ENCODE data around the gene HBG1.

HBG1 gene

GRCh38 chr11:5246772-5247471 is 2.7 kb downstream of the HBG1 start:
- no peak for DNase-seq (ENCODE audit: low spot score)

- DNase-seq (ENCODE audit: low spot score), result no peak
Observed at GRCh38 chr11:5245155-5245554, 4.5 kb downstream of the HBG1 start.

- DNase-seq (ENCODE audit: low spot score), result no peak
Observed at GRCh38 chr11:5243816-5244180, 5.9 kb downstream of the HBG1 start.

- DNase-seq (ENCODE audit: low spot score), result no peak
Observed at GRCh38 chr11:5242933-5243815, 6.5 kb downstream of the HBG1 start.

DNA sequence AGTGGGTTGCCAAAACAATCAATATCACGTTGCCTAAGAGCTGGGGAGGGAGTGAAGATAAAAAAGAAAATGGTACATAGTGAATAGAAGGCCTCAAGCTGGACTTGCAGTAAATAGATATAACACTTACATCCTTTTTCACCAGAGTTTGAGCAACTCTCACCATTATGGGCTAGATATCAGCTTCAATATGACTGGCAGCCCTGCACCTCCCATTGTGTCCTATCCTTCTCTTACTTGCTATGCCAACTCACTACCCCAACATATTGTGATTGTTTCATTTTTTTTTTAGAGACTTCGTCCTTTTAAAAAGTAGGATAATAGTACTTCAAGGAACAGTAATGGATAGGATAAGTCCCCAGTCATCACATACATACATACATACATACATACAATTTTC is 7.4 kb downstream of the HBG1 start:
- no peak for DNase-seq (ENCODE audit: low spot score)

DNA sequence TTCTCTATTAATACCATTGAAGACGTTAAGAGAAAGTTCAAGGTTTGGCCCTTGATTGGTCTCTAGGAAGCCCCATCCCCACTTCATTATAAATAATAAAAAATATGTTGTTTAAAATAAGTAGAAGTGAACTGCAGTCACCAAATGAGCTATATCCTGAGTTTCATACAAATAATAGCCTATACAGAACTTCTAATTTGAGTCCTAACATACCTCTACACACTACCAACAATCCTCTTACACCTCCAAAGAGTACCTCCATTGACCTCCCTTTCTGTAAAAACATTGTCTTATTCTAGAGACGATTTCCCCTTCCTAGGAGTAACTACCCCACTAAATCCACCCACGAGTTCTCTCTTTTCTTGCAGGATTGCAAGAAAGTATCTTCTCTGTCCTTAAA is 8.2 kb downstream of the HBG1 start:
- no peak for DNase-seq (ENCODE audit: low spot score)

DNA sequence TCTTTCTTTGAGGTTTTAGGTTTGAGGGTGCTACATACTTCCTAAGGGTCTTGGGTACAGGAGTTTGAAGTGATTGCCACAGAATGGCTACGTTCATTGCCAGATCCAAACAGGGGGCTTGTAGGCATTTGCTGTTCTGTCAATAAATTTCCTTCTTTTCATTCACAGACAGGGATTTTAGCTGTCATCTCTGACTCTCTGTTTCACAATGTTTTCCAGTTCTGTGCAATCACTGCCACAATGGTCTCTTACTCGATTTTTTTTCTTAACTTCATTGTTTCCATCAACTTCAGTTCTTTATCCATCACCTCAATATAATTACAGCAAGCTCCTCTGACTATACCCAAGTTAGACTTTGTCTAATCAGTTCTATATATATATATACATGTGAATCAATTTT is 9.2 kb downstream of the HBG1 start:
- no peak for DNase-seq (ENCODE audit: low spot score)

DNA sequence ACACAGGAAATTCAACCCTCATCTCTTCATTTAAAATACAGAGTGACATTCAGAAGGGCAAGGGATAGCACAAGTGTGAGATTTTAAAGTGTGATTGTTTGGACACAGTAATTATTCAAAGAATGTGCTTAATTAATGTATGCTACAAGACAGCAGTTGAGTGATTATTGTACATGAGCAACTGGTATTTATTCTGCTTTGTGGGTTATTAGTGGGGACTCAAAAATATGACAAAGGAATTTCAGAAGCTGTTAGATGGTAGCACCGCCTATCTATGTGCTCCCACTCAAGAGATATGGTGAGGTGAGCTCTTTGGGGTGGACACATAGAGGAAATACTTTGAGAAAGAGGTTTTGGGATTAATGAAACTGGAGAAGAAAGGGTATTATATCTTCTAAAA is 9.6 kb downstream of the HBG1 start:
- DNase-seq (ENCODE audit: low spot score), result no peak

DNA sequence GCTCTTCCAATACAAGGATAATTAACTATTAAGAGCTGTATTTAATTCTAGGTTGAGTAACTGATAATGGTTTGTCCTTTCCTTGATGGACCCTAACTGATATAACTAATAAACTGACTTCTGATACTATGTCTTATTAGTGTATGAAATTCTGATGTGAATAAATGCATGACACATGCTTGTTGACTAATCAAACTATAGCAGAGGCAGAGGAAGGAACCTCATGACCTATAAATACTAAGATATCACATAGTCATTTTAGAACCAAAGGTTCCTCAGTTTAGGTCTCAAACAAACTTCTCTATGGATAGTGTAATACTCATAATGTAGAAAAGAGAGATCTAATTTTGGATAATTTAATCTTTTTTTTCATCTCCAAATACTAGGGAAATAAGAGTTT is 10.6 kb downstream of the HBG1 start:
- no peak for DNase-seq (ENCODE audit: low spot score)

- no peak for DNase-seq (ENCODE audit: low spot score)
Observed at GRCh38 chr11:5238486-5238885, 11.2 kb downstream of the HBG1 start.

DNA sequence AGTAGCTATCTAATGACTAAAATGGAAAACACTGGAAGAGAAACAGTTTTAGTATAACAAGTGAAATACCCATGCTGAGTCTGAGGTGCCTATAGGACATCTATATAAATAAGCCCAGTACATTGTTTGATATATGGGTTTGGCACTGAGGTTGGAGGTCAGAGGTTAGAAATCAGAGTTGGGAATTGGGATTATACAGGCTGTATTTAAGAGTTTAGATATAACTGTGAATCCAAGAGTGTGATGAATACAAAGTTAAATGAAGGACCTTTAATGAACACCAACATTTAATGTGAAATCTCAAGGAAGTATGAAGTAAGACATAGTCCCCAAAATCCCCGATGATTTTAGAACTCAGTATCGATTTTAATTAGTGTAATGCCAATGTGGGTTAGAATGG is 12.2 kb downstream of the HBG1 start:
- no peak for DNase-seq (ENCODE audit: low spot score)

- DNase-seq (ENCODE audit: low spot score), result no peak
Observed at GRCh38 chr11:5235364-5236095, 14.1 kb downstream of the HBG1 start.

DNA sequence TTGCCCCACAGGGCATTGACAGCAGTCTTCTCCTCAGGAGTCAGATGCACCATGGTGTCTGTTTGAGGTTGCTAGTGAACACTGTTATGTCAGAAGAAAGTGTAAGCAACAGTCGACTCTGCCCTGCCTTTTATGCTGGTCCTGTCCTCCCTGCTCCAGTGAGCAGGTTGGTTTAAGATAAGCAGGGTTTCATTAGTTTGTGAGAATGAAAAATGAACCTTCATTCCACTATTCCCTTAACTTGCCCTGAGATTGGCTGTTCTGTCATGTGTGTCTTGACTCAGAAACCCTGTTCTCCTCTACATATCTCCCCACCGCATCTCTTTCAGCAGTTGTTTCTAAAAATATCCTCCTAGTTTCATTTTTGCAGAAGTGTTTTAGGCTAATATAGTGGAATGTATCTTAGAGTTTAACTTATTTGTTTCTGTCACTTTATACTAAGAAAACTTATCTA is 15.2 kb downstream of the HBG1 start, which contains the start of gene HBD:
Gene HBD (minus strand): TSS at position 103 of the 454 bp plus-strand sequence. CDS start 50 bp downstream, at position 53.
- no peak for DNase-seq (ENCODE audit: low spot score)

DNA sequence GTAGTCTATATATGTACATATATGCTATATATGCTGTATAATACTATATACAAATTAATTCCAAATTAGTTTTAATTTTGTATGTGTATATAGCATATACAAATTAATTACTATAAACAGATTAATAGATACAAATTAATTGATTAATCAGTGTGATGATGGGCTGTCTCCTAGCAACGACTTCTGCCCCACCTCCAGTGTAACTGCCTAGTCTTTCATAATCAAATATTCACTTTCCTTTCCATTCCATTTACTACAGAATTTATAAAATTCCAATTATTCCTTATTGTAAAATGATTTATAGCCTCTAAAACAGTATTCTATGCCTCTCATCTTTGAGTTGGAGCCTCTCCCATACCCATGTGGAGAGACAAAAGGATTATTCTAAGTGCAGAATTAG is 16.4 kb downstream of the HBG1 start:
- DNase-seq (ENCODE audit: low spot score), result no peak

- DNase-seq (ENCODE audit: low spot score), result no peak
Observed at GRCh38 chr11:5232821-5233220, 16.8 kb downstream of the HBG1 start.

DNA sequence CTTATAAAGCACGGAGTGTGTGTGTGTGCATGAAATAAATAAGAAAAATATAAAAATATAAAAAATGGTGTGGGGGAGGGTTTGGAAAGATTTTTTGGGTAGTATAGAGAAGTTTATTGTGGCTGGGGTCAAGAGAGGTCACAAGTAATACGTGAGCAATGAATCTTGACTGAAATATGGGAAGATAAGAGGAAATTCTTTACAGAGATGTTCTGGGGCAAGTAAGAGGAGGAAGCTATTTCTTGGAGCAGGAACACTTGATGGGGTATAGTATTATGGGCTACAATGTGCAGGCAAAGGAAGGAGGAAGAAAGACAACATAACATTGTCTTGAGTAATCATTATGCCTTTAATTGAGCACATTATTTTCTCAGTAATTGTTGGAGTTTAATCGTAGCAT is 17.5 kb downstream of the HBG1 start:
- DNase-seq (ENCODE audit: low spot score), result no peak

GRCh38 chr11:5231111-5231510 is 18.5 kb downstream of the HBG1 start:
- no peak for DNase-seq (ENCODE audit: low spot score)

GRCh38 chr11:5230266-5230665 is 19.4 kb downstream of the HBG1 start:
- no peak for DNase-seq (ENCODE audit: low spot score)

DNA sequence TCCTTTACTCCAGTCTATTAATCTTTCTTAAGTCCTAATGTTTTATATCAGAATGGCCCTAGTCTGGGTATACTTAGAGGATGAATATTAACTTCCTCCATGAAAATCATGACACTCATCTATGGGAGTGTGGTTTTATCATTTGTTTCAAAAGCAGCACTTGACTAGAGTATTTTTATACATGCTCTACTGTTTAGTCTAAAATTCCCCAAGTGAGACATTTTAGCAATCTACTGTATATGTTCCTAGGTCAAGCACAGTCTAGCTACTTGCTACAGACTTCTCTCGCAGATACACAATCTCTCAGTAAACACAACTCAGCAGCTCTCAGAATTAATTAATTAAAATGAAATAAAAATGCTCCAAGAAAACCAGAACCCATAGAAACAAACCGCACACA is 19.9 kb downstream of the HBG1 start:
- DNase-seq (ENCODE audit: low spot score), result no peak

- DNase-seq (ENCODE audit: low spot score), result no peak
Observed at GRCh38 chr11:5229356-5229755, 20.3 kb downstream of the HBG1 start.

DNA sequence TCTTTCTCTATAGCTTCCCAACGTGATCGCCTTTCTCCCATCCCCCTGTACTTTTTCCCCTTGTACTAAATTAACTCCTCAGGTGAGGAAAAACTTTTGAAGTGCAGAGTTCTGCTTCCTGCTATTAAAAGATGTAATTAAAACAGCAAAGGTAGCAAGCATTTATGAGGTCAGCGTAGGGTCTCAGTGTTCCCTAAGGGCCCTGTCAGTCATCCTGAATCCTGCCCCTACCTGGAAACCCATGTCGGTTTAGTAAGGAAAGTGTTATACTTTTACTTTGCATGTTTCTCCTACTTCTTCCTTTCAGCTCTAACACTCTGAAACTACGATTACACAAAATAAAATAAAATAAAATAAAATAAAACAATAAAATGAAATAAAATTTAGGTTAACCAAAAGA is 21.5 kb downstream of the HBG1 start:
- no peak for DNase-seq (ENCODE audit: low spot score)

DNA sequence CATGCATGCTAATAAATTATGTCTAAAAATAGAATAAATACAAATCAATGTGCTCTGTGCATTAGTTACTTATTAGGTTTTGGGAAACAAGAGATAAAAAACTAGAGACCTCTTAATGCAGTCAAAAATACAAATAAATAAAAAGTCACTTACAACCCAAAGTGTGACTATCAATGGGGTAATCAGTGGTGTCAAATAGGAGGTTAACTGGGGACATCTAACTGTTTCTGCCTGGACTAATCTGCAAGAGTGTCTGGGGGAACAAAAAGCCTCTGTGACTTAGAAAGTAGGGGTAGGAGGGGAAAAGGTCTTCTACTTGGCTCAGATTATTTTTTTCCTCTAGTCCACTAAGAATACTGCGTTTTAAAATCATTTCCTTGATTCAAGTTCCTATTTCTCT is 22.0 kb downstream of the HBG1 start:
- DNase-seq (ENCODE audit: low spot score), result no peak
